ENCODE measurements around the gene BUD31. TPM values are rescaled to one million over a fixed set of nuclear protein-coding genes. Genes with fewer than 3 reads are reported as not detected.

Gene BUD31
- total and polyA plus RNA-seq, 2 of the 8 experiments (the other 6 are each of a cell fraction or from before 2014, with no cell fraction given) = 46.7 to 114 TPM

DNA sequence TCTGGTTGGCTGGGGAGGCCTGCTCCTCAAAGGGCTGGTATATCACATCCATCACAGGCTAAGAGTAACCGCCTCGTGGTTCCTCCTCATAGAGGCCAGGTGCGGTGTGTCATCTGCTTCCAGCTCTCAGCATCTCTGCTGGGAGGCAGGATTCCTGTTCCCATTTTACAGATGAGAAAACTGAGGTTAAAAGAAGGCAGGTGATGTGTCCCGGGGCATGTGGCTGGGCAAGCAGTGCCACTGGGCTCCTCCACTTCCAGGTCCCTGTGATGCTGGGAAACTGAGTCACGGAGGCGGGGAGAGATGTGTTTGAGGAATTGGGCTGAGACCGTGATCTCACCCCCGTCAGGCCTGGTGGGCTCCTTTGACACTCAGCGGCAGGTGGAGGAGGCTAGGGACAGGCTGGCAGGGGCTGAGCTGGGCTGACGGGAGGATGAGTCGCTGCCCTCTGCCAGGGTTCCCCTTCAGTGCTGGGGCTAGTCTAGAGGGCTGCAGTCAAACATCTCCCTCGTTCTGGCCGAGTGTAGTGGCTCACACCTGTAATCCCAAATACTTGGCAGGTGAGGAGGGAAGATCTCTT lies 24.9 kb upstream of the BUD31 start (continued):
- no peak for TF ChIP-seq RFX5 (IDR thresholded peaks at IDR 0.05; ENCODE audit: borderline replicate concordance, low read depth, low read length)
- no peak for TF ChIP-seq SIRT6 (IDR thresholded peaks at IDR 0.05; ENCODE audit: low read length)
- no peak for TF ChIP-seq CHD2 (IDR thresholded peaks at IDR 0.05; ENCODE audit: low read length)
